WERI-Rb-1 (cell line): ENCODE data around the gene DSEL.
A peak's percentile ranks its signal among the peaks of the same experiment; 100 is the strongest.

Source experiments
- DNase-seq: peaks from one replicate; pipeline ENCODE4 v3.0.0-alpha.2; 2020
- H3K27ac ChIP-seq: fragments of 250-450 bp; sonication (Bioruptor Pico); 2 replicates; pipeline ENCODE4 v1.5.1; 2020; ENCODE audit warnings: mild to moderate bottlenecking, moderate library complexity
- H3K27me3 ChIP-seq: fragments of 250-450 bp; sonication (Bioruptor Pico); 2 replicates; pipeline ENCODE4 v1.5.1; 2021; ENCODE audit warnings: mild to moderate bottlenecking, low read depth, moderate library complexity; ENCODE audit not compliant: insufficient read depth, severe bottlenecking
- H3K36me3 ChIP-seq: fragments of 250-450 bp; sonication (Bioruptor Pico); 2 replicates; pipeline ENCODE4 v1.5.1; 2020; ENCODE audit warnings: mild to moderate bottlenecking, moderate library complexity
- H3K4me3 ChIP-seq: 2 replicates; pipeline ENCODE4 v1.5.1; 2011; ENCODE audit warnings: low read depth, mild to moderate bottlenecking, control low read depth, low read length
- H3K9me3 ChIP-seq: fragments of 250-450 bp; sonication (Bioruptor Pico); 2 replicates; pipeline ENCODE4 v1.5.1; 2021; ENCODE audit warnings: mild to moderate bottlenecking, moderate library complexity; ENCODE audit not compliant: severe bottlenecking
- CTCF ChIP-seq: IDR thresholded peaks from 2 replicates; pipeline ENCODE4 v1.5.1; 2011; ENCODE audit warnings: low read depth, mild to moderate bottlenecking, control low read depth, inconsistent platforms, low read length

DSEL gene

GRCh38 chr18:67516539-67517443 is at the start of gene DSEL:
Gene DSEL (minus strand): TSS chr18:67516720. CDS start chr18:67514608, 2,112 bp downstream.
- no peak for TF ChIP-seq CTCF
- H3K9me3 ChIP-seq: no peaks in the 10 kb centered on the region
- H3K27me3 ChIP-seq: no peaks in the 10 kb centered on the region
- DNase-seq: peak; percentile 91
- H3K36me3 ChIP-seq: no peaks in the 10 kb centered on the region
- peak within 1 kb of the TSS; percentile 63 for H3K4me3 ChIP-seq
- H3K27ac ChIP-seq: no peak within 1 kb of the TSS

- no peaks in the 10 kb centered on the region for H3K9me3 ChIP-seq
- no peak for TF ChIP-seq CTCF
- no peak overlapping the region for H3K27ac ChIP-seq
- H3K4me3 ChIP-seq: no peak overlapping the region
- H3K36me3 ChIP-seq: no peaks in the 10 kb centered on the region
- no peaks in the 10 kb centered on the region for H3K27me3 ChIP-seq
- DNase-seq: no peak
These were observed 36.9 kb upstream of the DSEL start for GRCh38 chr18:67553437-67553836.

- Histone ChIP-seq H3K4me3 (no peak overlapping the region), H3K36me3 (no peaks in the 10 kb centered on the region), H3K27ac (no peak overlapping the region), H3K9me3 (no peaks in the 10 kb centered on the region), H3K27me3 (no peaks in the 10 kb centered on the region)
- no peak for DNase-seq
- TF ChIP-seq CTCF: no peak
These were observed 34.5 kb upstream of the DSEL start for GRCh38 chr18:67550872-67551520.

- Histone ChIP-seq H3K27me3 (no peaks in the 10 kb centered on the region), H3K27ac (no peak overlapping the region), H3K9me3 (no peaks in the 10 kb centered on the region), H3K4me3 (no peak overlapping the region), H3K36me3 (no peaks in the 10 kb centered on the region)
- no peak for TF ChIP-seq CTCF
- DNase-seq: no peak
These were observed 33.4 kb upstream of the DSEL start for GRCh38 chr18:67549946-67550345.

GRCh38 chr18:67545681-67546080 is 29.2 kb upstream of the DSEL start:
- Histone ChIP-seq H3K9me3 (no peaks in the 10 kb centered on the region), H3K4me3 (no peak overlapping the region)

More at GRCh38 chr18:67545681-67546080, 29.2 kb upstream of the DSEL start:
- Histone ChIP-seq H3K27me3 (no peaks in the 10 kb centered on the region), H3K27ac (no peak overlapping the region), H3K36me3 (no peaks in the 10 kb centered on the region)
- no peak for TF ChIP-seq CTCF
- no peak for DNase-seq
